Measurements from ENCODE around the gene SP1.

SP1 gene

DNA sequence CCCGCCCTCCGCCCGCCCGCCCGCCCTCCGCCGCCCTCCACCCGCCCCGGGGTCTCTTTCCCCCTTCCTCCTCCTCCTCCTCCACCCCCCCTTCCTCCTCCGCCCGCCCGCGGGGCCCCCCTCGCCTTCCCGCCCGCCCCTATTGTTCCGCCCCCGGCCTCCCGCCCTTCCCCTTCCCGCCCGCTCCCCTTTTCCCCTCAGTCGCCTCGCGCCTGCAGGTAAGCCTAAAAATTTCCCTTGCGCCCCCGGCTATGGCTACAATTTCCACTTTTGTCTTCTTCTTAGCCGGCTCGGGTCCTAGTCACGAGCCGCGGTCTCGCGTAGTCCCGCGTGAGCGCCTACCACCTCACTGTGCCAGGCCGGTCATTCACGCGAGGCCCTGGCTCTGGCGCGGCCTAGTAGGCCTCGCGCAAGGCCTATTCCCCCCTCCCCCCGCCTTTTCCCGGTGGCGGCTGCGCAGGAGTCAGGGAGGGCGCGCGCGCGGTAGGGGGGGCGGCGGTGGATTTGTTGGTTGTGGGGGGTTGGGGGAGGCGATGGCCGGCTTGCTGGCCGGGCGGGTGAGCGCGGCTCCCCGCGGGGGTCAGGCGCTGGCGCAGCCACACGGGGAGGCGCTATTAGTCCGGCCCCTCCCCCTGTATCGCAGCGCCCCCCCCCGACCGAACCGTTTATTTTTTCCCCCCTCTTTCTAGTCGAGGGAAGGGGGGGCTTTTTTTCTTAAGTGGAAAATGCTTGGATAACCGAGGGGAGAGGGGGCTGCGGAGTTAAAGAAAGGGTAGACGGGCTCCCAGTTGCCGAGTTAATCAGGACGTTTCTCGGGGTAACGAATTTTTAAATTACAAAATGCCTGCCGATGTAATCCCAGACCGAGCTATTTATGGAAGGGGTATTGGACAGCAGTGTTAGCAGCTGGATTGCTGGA is 72.4 kb downstream of the SP1 start:
- peak; percentile 92 for DNase-seq

DNA sequence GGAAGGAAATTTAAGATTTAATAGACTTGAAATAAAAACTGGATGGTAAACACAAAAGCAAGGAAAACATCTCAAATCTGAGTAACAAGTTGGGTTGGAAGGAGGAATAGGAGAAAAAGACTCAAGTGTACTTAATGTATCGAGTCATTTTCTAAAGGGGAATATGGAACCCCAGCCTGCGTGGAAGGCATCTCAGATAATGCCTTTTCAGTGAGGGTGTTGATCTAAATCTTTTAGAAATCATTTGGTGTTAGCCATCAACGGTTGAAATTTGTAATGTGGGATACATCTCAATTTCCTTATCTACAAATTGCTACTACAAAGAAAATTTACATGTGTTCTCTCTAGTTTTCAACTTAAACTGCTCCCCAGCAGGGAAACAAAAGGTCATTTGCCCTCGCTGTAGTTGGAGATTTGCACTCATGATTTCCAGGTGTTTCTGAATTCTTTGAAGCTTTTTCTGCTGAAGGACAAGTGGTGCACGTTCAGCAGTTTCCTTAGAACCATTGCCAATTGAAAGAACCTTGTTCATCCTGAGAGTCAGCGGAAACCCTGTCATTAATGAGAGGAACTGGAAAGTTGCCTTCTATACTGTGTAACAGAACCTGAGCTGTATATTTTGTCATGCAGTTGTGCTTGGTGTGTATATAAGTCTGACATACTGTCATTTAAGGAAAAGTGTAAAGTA is 74.1 kb downstream of the SP1 start:
- DNase-seq, result no peak

DNA sequence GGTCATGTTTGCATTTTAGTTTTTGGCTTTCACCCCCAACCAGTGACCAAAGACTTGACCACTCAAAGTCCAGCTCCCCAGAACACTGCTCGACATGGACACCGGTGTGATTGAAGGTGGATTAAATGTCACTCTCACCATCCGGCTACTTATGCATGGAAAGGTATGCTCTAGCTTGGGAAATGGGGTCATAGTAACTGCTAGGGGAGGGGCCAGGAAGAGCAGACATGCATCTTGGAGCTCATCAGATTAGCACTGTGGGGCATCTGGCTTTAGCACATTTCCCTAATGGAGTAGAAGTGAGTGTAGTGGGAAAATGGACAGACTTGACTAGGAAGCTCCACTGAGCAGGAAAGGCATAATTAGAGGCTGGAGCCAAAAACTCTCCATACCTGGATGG is 74.7 kb downstream of the SP1 start:
- no peak for DNase-seq

DNA sequence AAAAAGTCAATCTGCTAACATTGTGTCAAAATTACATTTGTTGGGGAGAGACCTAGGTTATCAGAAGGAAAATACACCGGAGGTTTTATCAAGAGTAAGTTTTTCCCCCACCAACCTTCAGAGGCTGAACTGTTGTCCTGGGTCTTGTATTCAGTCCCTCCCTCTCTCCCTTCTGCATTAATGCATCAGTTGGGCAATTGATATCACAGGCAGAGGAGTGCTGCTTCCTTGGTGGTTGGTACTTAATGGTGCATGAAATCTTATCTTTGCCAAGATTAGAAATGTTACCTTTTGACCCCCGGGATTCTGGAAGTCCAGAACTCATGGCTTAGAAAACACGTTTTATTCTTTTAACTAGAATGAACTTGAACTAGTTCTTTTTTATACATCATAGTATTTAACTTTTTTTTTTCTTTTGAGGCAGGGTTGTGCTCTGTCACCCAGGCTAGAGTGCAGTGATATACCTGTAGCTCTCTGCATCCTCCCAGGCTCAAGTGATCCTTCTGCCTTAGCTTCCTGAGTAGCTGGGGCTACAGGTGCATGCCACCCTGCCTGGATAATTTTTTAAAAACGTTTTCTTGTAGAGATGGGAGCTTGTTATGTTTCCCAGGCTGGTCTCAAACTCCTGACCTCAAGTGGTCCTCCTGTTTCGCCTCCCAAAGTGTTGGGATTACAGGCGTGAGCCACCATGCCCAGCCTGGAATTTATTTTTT is 76.8 kb downstream of the SP1 start:
- DNase-seq, result no peak

DNA sequence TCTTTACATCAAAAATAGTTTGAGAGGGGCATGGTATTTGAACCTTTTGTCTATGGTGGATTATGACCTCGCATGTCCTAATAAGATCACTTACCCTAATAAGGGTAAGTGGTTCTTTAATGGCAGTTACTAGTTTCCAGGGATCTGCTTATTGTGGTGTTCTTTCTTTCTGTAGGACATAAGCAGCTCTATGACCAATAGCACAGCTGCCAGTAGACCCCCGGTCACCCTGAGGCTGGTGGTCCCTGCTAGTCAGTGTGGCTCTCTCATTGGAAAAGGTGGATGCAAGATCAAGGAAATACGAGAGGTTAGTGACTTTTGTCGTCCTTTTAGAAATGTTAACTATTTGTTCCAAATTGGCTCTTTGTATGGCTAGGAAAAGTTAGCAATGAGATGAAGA is 79.1 kb downstream of the SP1 start:
- no peak for DNase-seq

DNA sequence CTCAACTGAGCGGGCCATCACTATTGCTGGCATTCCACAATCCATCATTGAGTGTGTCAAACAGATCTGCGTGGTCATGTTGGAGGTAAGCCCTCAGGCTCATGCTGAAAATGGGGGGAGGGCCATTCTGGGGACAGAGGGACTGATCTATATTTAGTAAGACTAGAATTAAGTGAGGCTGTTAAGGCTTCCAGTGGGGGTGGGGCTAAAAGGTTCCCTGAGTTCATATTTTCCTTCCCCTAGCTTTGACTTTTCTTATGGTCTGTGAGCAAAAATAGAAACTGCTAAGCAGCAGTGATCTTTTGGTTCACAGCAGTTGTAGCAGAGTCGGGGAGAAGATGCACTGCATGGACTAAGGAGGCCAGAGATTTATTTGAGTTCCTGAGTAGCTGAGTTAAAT is 81.1 kb downstream of the SP1 start:
- no peak for DNase-seq

DNA sequence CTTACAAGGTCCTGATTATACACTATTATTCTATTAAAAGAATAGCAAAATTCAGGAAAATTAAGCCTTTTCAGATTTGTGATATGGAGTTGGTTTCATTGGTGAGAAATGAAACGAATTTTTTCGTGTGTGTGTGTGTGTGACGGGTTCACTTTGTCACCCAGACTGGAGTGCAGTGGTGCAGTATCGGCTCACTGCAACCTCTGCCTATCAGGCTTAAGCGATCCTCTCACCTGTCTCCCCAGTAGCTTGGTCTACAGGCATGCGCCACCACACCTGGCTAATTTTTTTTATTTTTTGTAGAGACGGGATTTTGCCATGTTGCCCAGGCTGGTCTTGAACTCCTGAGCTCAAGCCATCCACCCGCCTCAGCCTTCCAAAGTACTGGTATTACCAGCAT is 81.6 kb downstream of the SP1 start:
- no peak for DNase-seq

DNA sequence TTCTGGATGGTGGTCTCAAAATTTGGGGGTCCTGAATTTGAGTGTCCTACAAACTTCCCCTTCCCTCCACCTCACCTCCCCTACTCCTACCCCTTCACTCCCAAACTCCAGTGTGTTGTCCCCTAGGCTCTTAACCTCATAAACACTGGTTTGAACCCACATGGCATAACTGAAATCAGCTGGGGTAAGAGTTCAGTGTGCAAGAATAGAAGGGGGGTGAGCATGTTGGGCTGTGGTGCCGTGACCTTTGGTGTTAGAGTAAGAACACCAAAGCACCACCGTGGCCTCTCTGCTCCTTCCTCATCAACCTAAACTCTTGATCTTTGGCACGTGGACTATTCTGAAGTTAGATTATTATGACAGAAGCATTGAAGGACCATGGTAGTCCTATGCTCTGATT is 83.0 kb downstream of the SP1 start:
- DNase-seq, result no peak

DNA sequence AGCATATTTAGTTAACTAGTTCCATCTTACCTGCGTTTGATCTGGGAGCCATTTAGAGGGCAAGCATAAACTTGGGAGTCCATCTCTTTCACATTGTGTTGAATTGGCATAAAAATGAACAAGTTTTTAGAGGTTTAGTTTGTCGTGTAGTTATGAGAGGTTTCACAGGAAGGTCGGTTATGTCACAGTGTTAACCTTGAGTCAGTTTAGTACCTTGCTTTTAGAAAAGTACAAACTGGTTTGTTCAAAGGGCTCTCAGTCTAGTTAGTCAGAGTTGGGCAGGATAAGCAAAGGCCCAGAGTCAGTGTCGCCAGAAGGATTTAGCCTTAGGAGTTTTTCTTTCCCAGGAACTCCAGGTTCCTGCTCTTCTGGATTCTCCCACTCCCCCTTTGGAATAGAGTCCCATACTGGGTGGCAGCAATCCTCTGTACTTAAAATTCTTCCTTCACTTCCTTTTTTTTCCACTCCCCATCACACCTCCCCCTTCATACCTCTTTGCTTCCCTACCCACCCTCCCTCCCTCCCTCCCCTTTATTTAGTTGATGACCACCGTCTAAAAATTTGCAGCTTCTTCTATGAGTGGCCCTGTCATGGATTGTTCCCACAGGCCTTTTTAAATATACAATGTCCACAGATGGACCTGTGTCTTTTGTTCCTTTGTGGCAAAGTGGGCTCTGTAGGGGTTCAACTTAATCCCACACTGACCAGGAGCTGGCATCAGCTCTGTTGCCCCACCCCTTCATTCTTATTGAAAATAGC is 84.0 kb downstream of the SP1 start:
- no peak for DNase-seq

DNA sequence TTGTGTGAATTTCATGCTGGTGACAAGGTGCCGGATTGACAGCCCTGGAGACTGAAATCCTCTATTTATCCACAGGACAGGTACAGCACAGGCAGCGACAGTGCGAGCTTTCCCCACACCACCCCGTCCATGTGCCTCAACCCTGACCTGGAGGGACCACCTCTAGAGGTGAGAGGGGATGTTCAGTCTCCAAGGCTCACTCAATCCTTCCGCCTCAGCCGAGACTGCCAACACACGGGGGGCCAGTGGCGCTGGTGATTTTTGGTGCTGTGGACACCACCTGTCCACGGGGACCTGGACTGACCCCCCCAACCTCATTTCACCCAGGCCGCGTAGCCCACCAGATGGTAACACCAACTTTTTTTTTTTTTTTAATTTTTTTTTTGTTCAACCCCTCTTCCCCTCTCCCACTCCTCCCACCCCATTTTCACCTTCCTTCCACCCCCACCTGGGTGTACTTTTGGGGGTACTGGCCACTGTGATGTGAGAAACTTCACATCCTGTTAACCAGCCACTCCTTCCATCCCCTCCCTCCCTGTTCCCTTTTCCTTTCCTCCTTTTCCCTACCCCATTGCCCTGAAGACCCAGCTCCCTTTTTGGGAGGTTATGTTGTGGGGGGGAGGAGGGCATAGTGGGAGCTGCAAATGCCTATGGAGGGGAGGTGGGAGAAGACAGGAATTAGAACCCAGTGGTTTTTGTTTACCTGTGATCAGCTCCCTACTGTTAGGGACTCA is 84.9 kb downstream of the SP1 start:
- DNase-seq, result no peak

DNA sequence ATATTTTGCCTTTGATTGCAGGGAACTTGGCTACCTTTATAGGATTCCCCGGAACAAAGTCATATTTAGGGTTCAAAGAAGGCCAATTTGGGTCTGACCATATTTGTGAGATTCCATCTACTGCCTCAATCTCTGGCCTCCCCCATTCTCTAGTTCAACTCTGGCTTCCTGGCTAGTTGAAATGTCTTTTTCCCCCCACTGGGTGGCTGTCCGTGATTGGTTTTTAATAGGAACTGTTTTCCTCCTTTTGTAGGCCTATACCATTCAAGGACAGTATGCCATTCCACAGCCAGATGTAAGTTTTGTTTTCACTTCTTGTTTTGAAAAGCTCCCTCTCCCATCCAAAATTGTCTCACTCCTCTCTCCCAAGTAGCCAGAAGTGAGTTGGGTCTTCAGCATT is 85.7 kb downstream of the SP1 start:
- no peak for DNase-seq

Data from fibroblast of skin of scalp (primary cell).